Measurements from ENCODE around the gene POLR3A. TPM values are rescaled to one million over a fixed set of nuclear protein-coding genes. Genes with fewer than 3 reads are reported as not detected.

POLR3A gene
- total and polyA plus RNA-seq, 2 of the 13 experiments (the other 11 are each of a cell fraction or from before 2014, with no cell fraction given) = 13.6 to 19.2 TPM

DNA sequence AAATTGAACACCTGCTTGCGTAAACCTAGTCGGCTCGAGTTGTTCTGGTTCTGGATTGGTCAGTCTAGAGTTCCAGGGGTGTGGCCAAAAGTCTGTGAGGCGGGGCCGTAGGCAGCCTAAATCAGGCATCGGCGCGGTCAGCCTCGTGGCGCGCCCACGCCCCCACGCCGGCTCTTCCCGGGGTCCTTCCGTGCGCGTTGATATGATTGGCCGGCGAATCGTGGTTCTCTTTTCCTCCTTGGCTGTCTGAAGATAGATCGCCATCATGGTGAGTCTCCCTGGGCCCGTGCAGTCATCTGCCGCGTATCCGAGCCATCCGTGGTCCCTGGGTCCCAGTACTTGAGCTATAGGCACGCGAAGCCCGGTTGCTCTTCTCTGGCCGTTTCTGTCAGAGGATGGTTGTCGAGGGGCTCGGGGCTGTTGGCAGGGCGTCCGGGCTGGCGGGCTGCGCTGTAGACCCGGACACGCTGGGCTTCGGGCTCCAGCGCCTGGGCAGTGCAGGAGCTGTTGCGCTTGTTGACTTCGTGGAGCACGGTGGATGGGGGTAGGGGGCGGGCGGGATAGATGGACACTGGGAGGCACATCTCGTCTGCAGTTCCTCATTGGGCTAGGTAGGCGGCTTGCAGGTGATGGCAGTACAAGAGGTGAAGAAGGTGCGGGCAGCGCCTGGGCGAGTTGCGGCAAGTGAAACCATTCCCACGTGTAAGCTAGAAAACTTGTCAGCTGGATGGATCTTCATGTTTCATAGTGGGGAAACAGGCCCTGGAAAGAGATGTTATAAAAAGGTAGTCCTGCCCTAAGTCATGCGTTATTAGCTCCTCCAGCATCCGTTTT lies 4.5 kb upstream of the POLR3A start, which contains the start of gene RPS24 (continued):
- TF ChIP-seq, protein P1, sequence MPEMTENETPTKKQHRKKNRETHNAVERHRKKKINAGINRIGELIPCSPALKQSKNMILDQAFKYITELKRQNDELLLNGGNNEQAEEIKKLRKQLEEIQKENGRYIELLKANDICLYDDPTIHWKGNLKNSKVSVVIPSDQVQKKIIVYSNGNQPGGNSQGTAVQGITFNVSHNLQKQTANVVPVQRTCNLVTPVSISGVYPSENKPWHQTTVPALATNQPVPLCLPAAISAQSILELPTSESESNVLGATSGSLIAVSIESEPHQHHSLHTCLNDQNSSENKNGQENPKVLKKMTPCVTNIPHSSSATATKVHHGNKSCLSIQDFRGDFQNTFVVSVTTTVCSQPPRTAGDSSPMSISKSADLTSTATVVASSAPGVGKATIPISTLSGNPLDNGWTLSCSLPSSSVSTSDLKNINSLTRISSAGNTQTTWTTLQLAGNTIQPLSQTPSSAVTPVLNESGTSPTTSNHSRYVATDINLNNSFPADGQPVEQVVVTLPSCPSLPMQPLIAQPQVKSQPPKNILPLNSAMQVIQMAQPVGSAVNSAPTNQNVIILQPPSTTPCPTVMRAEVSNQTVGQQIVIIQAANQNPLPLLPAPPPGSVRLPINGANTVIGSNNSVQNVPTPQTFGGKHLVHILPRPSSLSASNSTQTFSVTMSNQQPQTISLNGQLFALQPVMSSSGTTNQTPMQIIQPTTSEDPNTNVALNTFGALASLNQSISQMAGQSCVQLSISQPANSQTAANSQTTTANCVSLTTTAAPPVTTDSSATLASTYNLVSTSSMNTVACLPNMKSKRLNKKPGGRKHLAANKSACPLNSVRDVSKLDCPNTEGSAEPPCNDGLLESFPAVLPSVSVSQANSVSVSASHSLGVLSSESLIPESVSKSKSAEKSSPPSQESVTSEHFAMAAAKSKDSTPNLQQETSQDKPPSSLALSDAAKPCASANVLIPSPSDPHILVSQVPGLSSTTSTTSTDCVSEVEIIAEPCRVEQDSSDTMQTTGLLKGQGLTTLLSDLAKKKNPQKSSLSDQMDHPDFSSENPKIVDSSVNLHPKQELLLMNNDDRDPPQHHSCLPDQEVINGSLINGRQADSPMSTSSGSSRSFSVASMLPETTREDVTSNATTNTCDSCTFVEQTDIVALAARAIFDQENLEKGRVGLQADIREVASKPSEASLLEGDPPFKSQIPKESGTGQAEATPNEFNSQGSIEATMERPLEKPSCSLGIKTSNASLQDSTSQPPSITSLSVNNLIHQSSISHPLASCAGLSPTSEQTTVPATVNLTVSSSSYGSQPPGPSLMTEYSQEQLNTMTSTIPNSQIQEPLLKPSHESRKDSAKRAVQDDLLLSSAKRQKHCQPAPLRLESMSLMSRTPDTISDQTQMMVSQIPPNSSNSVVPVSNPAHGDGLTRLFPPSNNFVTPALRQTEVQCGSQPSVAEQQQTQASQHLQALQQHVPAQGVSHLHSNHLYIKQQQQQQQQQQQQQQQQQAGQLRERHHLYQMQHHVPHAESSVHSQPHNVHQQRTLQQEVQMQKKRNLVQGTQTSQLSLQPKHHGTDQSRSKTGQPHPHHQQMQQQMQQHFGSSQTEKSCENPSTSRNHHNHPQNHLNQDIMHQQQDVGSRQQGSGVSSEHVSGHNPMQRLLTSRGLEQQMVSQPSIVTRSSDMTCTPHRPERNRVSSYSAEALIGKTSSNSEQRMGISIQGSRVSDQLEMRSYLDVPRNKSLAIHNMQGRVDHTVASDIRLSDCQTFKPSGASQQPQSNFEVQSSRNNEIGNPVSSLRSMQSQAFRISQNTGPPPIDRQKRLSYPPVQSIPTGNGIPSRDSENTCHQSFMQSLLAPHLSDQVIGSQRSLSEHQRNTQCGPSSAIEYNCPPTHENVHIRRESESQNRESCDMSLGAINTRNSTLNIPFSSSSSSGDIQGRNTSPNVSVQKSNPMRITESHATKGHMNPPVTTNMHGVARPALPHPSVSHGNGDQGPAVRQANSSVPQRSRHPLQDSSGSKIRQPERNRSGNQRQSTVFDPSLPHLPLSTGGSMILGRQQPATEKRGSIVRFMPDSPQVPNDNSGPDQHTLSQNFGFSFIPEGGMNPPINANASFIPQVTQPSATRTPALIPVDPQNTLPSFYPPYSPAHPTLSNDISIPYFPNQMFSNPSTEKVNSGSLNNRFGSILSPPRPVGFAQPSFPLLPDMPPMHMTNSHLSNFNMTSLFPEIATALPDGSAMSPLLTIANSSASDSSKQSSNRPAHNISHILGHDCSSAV (CRISPR knock-in tag; IDR thresholded peaks at IDR 0.05; ENCODE audit: borderline replicate concordance) = no peak
- TF ChIP-seq, protein P2, sequence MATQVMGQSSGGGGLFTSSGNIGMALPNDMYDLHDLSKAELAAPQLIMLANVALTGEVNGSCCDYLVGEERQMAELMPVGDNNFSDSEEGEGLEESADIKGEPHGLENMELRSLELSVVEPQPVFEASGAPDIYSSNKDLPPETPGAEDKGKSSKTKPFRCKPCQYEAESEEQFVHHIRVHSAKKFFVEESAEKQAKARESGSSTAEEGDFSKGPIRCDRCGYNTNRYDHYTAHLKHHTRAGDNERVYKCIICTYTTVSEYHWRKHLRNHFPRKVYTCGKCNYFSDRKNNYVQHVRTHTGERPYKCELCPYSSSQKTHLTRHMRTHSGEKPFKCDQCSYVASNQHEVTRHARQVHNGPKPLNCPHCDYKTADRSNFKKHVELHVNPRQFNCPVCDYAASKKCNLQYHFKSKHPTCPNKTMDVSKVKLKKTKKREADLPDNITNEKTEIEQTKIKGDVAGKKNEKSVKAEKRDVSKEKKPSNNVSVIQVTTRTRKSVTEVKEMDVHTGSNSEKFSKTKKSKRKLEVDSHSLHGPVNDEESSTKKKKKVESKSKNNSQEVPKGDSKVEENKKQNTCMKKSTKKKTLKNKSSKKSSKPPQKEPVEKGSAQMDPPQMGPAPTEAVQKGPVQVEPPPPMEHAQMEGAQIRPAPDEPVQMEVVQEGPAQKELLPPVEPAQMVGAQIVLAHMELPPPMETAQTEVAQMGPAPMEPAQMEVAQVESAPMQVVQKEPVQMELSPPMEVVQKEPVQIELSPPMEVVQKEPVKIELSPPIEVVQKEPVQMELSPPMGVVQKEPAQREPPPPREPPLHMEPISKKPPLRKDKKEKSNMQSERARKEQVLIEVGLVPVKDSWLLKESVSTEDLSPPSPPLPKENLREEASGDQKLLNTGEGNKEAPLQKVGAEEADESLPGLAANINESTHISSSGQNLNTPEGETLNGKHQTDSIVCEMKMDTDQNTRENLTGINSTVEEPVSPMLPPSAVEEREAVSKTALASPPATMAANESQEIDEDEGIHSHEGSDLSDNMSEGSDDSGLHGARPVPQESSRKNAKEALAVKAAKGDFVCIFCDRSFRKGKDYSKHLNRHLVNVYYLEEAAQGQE (IDR thresholded peaks at IDR 0.05; ENCODE audit: borderline replicate concordance in 1 of 2, low read depth in 1 of 2, low read length in 2 of 2) = peak in 1 of 2 experiments; percentile 85; a peak in 1 of 4 replicates
- TF ChIP-seq ATRX (CRISPR knock-in tag; IDR thresholded peaks at IDR 0.05; ENCODE audit: borderline replicate concordance) (no peak), ZNF567 (CRISPR knock-in tag; IDR thresholded peaks at IDR 0.05; ENCODE audit: borderline replicate concordance) (no peak), ZNF766 (CRISPR knock-in tag; IDR thresholded peaks at IDR 0.05; ENCODE audit: borderline replicate concordance) (no peak), SMYD3 (CRISPR knock-in tag; IDR thresholded peaks at IDR 0.05) (peak; percentile 75; the same call in 1 of the 2 replicates), ZNF672 (CRISPR knock-in tag; IDR thresholded peaks at IDR 0.05) (no peak), MAFG (CRISPR knock-in tag; IDR thresholded peaks at IDR 0.05) (no peak), ZNF768 (CRISPR knock-in tag; IDR thresholded peaks at IDR 0.05) (peak; percentile 72; the same call in 1 of the 2 replicates)
- TF ChIP-seq, protein P3, sequence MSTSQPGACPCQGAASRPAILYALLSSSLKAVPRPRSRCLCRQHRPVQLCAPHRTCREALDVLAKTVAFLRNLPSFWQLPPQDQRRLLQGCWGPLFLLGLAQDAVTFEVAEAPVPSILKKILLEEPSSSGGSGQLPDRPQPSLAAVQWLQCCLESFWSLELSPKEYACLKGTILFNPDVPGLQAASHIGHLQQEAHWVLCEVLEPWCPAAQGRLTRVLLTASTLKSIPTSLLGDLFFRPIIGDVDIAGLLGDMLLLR (CRISPR knock-in tag; IDR thresholded peaks at IDR 0.05) = peak; percentile 83
